ENCODE measurements around the gene TAB3.

The TAB3 gene

GRCh38 chrX:30858098-30858497, 31.0 kb downstream of the TAB3 start:
- no peak for TF ChIP-seq MYC (IDR thresholded peaks at IDR 0.05; ENCODE audit: low read depth, low read length)
- TF ChIP-seq MAX (IDR thresholded peaks at IDR 0.05; ENCODE audit: low read depth, low read length): no peak
- TF ChIP-seq POLR2A (IDR thresholded peaks at IDR 0.05; ENCODE audit: extremely low read depth, insufficient read length): no peak
- no peak for TF ChIP-seq CTCF (IDR thresholded peaks at IDR 0.05; ENCODE audit: low read depth, low read length)
- H3K4me3 ChIP-seq (ENCODE audit: low read depth, low read length): no peak overlapping the region

GRCh38 chrX:30851449-30851848, 37.6 kb downstream of the TAB3 start:
- no peak overlapping the region for H3K4me3 ChIP-seq (ENCODE audit: low read depth, low read length)
- no peak for DNase-seq (ENCODE audit: low read depth)
- TF ChIP-seq CTCF (IDR thresholded peaks at IDR 0.05; ENCODE audit: low read depth, low read length): no peak
- TF ChIP-seq MAX (IDR thresholded peaks at IDR 0.05; ENCODE audit: low read depth, low read length): no peak
- TF ChIP-seq POLR2A (IDR thresholded peaks at IDR 0.05; ENCODE audit: extremely low read depth, insufficient read length): no peak
- TF ChIP-seq MYC (IDR thresholded peaks at IDR 0.05; ENCODE audit: low read depth, low read length): no peak

More at GRCh38 chrX:30858098-30858497, 31.0 kb downstream of the TAB3 start:
- DNase-seq (ENCODE audit: low read depth): no peak

GRCh38 chrX:30835373-30835772, 53.7 kb downstream of the TAB3 start:
- no peak overlapping the region for H3K4me3 ChIP-seq (ENCODE audit: low read depth, low read length)
- no peak for DNase-seq (ENCODE audit: low read depth)
- TF ChIP-seq MYC (IDR thresholded peaks at IDR 0.05; ENCODE audit: low read depth, low read length) (no peak), POLR2A (IDR thresholded peaks at IDR 0.05; ENCODE audit: extremely low read depth, insufficient read length) (no peak), MAX (IDR thresholded peaks at IDR 0.05; ENCODE audit: low read depth, low read length) (no peak), CTCF (IDR thresholded peaks at IDR 0.05; ENCODE audit: low read depth, low read length) (no peak)

GRCh38 chrX:30833896-30834295, 55.2 kb downstream of the TAB3 start:
- H3K4me3 ChIP-seq (ENCODE audit: low read depth, low read length): no peak overlapping the region
- TF ChIP-seq CTCF (IDR thresholded peaks at IDR 0.05; ENCODE audit: low read depth, low read length) (no peak), MYC (IDR thresholded peaks at IDR 0.05; ENCODE audit: low read depth, low read length) (no peak), MAX (IDR thresholded peaks at IDR 0.05; ENCODE audit: low read depth, low read length) (no peak), POLR2A (IDR thresholded peaks at IDR 0.05; ENCODE audit: extremely low read depth, insufficient read length) (no peak)
- no peak for DNase-seq (ENCODE audit: low read depth)

- DNase-seq (ENCODE audit: low read depth): no peak
- H3K4me3 ChIP-seq (ENCODE audit: low read depth, low read length): no peak overlapping the region
- no peak for TF ChIP-seq POLR2A (IDR thresholded peaks at IDR 0.05; ENCODE audit: extremely low read depth, insufficient read length)
- TF ChIP-seq CTCF (IDR thresholded peaks at IDR 0.05; ENCODE audit: low read depth, low read length): no peak
- TF ChIP-seq MYC (IDR thresholded peaks at IDR 0.05; ENCODE audit: low read depth, low read length): no peak
- TF ChIP-seq MAX (IDR thresholded peaks at IDR 0.05; ENCODE audit: low read depth, low read length): no peak
Measured at GRCh38 chrX:30831082-30831481, 58.0 kb downstream of the TAB3 start.
